SK-N-SH (cell line): ENCODE data around the gene ZFC3H1. TPM values are rescaled to one million over a fixed set of nuclear protein-coding genes. Genes with fewer than 3 reads are reported as not detected.

Source experiments
- CTCF ChIA-PET: fragments of 300-600, 350-600 bp; formaldehyde crosslinking; extraction: SDS; loops from one replicate; lab custom pipeline; 2021; lab: Yijun Ruan, JAX
- POLR2A ChIA-PET: fragments of 350-600 bp; sonication (Branson Sonifier 250); formaldehyde crosslinking; extraction: SDS; loops from one replicate; lab custom pipeline; 2020; ENCODE audit warnings: antibody characterized with exemption, inconsistent platforms; lab: Yijun Ruan, JAX
- DNase-seq: peaks from one replicate; pipeline ENCODE4 v3.0.0; 2012
- H2AFZ ChIP-seq: fragments of 200-600 bp; sonication (generic); 2 replicates; pipeline ENCODE4 v1.8.1; 2016; ENCODE audit warnings: antibody characterized with exemption, mild to moderate bottlenecking, low read depth
- H3F3A ChIP-seq: fragments of 200-600 bp; sonication (generic); replicated peaks from 2 replicates; pipeline ENCODE3; 2016; ENCODE audit warnings: antibody characterized with exemption, mild to moderate bottlenecking; ENCODE audit not compliant: insufficient read depth
- H3K27ac ChIP-seq, 2 experiments: fragments of 200-500 bp in 1 of 2; fragments of 200-600 bp in 1 of 2; sonication (Bioruptor generic) in 1 of 2; sonication (generic), shearing (Covaris generic) in 1 of 2; 2 replicates each; pipeline versions ENCODE4 v1.5.1 to v1.6.1; 2014 to 2016; ENCODE audit warnings: low read depth in 2 of 2, inconsistent platforms in 1 of 2, low read length in 1 of 2, mild to moderate bottlenecking in 1 of 2, mixed read lengths in 1 of 2
- H3K27me3 ChIP-seq: fragments of 200-600 bp; sonication (generic), shearing (Covaris generic); 2 replicates; pipeline ENCODE4 v1.6.1; 2016; ENCODE audit warnings: mixed run types; ENCODE audit not compliant: insufficient read depth
- H3K36me3 ChIP-seq, 2 experiments: fragments of 200-500 bp in 1 of 2; fragments of 200-600 bp in 1 of 2; sonication (Bioruptor generic) in 1 of 2; sonication (generic) in 1 of 2; replicated peaks in 1 of 2; 2 replicates each; pipeline versions ENCODE3 to v1.5.1; 2014 to 2016; ENCODE audit warnings: low read length in 1 of 2, mild to moderate bottlenecking in 1 of 2; ENCODE audit not compliant: insufficient read depth in 2 of 2, control insufficient read depth in 1 of 2
- H3K4me1 ChIP-seq, 2 experiments: fragments of 200-500 bp in 1 of 2; fragments of 200-600 bp in 1 of 2; sonication (Bioruptor generic) in 1 of 2; sonication (generic), shearing (Covaris generic) in 1 of 2; 2 replicates each; pipeline versions ENCODE4 v1.5.1 to v1.6.1; 2014 to 2016; ENCODE audit warnings: low read depth in 1 of 2, low read length in 1 of 2, mixed run types in 1 of 2; ENCODE audit not compliant: insufficient read depth in 2 of 2, control insufficient read depth in 1 of 2
- H3K4me2 ChIP-seq: fragments of 200-600 bp; sonication (generic), shearing (Covaris generic); 2 replicates; pipeline ENCODE4 v1.6.1; 2017; ENCODE audit warnings: mixed run types
- H3K4me3 ChIP-seq, 2 experiments: fragments of 200-500 bp in 1 of 2; fragments of 200-600 bp in 1 of 2; sonication (Bioruptor generic) in 1 of 2; sonication (generic), shearing (Covaris generic) in 1 of 2; 2 replicates each; pipeline versions ENCODE4 v1.5.1 to v1.8.1; 2014 to 2016; ENCODE audit warnings: low read depth in 2 of 2, inconsistent platforms in 1 of 2, low read length in 1 of 2, mild to moderate bottlenecking in 1 of 2, mixed read lengths in 1 of 2, moderate library complexity in 1 of 2
- H3K79me2 ChIP-seq: fragments of 200-600 bp; sonication (generic); 2 replicates; pipeline ENCODE4 v1.8.1; 2017; ENCODE audit warnings: mild to moderate bottlenecking; ENCODE audit not compliant: insufficient read depth
- H3K9ac ChIP-seq: fragments of 200-600 bp; sonication (generic); 2 replicates; pipeline ENCODE4 v1.6.1; 2017; ENCODE audit warnings: mixed run types
- H3K9me2 ChIP-seq: fragments of 200-600 bp; sonication (generic); 2 replicates; pipeline ENCODE4 v1.6.1; 2017; ENCODE audit warnings: mixed run types
- H3K9me3 ChIP-seq: fragments of 200-600 bp; sonication (generic); 2 replicates; pipeline ENCODE4 v1.6.1; 2017; ENCODE audit warnings: mixed run types, mild to moderate bottlenecking, moderate library complexity
- H4K20me1 ChIP-seq: fragments of 200-600 bp; sonication (generic); 2 replicates; pipeline ENCODE4 v1.6.1; 2017; ENCODE audit warnings: mild to moderate bottlenecking, mixed run types; ENCODE audit not compliant: insufficient read depth
- EP300 ChIP-seq, 2 experiments: IDR thresholded peaks; 2 replicates each; pipeline versions ENCODE4 v1.4.0 to v1.6.1; 2012; ENCODE audit warnings: borderline replicate concordance in 1 of 2, low read depth in 1 of 2, low read length in 1 of 2
- FOSL2 ChIP-seq: IDR thresholded peaks from 2 replicates; pipeline ENCODE4 v1.4.0; 2012; ENCODE audit warnings: low read depth, mild to moderate bottlenecking, moderate library complexity, borderline replicate concordance
- GATA2 ChIP-seq: sonication (generic); formaldehyde crosslinking; IDR thresholded peaks from 2 replicates; pipeline ENCODE4 v1.5.0; 2020; ENCODE audit warnings: mild to moderate bottlenecking, missing genetic modification reagents
- IRF3 ChIP-seq: fragments of 150-350 bp; IDR thresholded peaks from 2 replicates; pipeline ENCODE4 v1.6.1; 2016; ENCODE audit warnings: mild to moderate bottlenecking, low read depth, low read length
- MXI1 ChIP-seq: IDR thresholded peaks from 2 replicates; pipeline ENCODE4 v1.6.1; 2012; ENCODE audit warnings: mild to moderate bottlenecking, low read depth, low read length, improper control_type of control experiment
- NFIC ChIP-seq: IDR thresholded peaks from 2 replicates; pipeline ENCODE4 v1.4.0; 2012; ENCODE audit warnings: borderline replicate concordance
- POLR2AphosphoS5 ChIP-seq: IDR thresholded peaks from 2 replicates; pipeline ENCODE4 v1.6.1; 2012; ENCODE audit warnings: low read depth, low read length
- RAD21 ChIP-seq: IDR thresholded peaks from 2 replicates; pipeline ENCODE4 v1.6.1; 2012; ENCODE audit warnings: mild to moderate bottlenecking, low read length
- RCOR1 ChIP-seq: fragments of 150-350 bp; IDR thresholded peaks from 2 replicates; pipeline ENCODE4 v1.6.1; 2017; ENCODE audit warnings: antibody characterized with exemption, low read length
- SIN3A ChIP-seq: IDR thresholded peaks from 2 replicates; pipeline ENCODE4 v1.6.1; 2012; ENCODE audit warnings: low read depth, mild to moderate bottlenecking, low read length, moderate library complexity, borderline replicate concordance
- TAF1 ChIP-seq: IDR thresholded peaks from 2 replicates; pipeline ENCODE4 v1.6.1; 2012; ENCODE audit warnings: low read depth, mild to moderate bottlenecking, low read length, moderate library complexity, borderline replicate concordance
- TCF12 ChIP-seq: IDR thresholded peaks from 2 replicates; pipeline ENCODE4 v1.4.0; 2012
- TEAD4 ChIP-seq: IDR thresholded peaks from 2 replicates; pipeline ENCODE4 v1.4.0; 2012; ENCODE audit warnings: mild to moderate bottlenecking, borderline replicate concordance; ENCODE audit not compliant: insufficient read depth
- USF1 ChIP-seq: IDR thresholded peaks from 2 replicates; pipeline ENCODE4 v1.4.0; 2012; ENCODE audit warnings: low read depth, borderline replicate concordance
- YY1 ChIP-seq: IDR thresholded peaks from 2 replicates; pipeline ENCODE4 v1.4.0; 2012; ENCODE audit warnings: low read depth, mild to moderate bottlenecking
- WGBS: methylation state at CpG from one replicate; pipeline ENCODE4 v1.1.6; 2017; ENCODE audit warnings: low lambda C conversion rate; 5-methylcytosine and 5-hydroxymethylcytosine counted together
- polyA plus RNA-seq, 3 experiments: library from polyadenylated mRNA; depleted of rRNA; stranded (reverse); fragments of >200 nt; gene quantifications; 2 replicates each; pipeline ENCODE4 v1.2.3, GENCODE V29; 2012

Gene ZFC3H1
- polyA plus RNA-seq, 1 of the 3 experiments (the other 2 are of a cell fraction) = 19.1 TPM

- H3K4me3 ChIP-seq = peak overlapping the region; percentile 69 to 76
- ChIA-PET CTCF (interaction anchor here (1.0 to 3.7 kb wide), 10 partner anchors 8 to 293 kb away, joined by 3 to 18 read pairs (median 4); partner anchors contain the start of genes THAP2 and ZFC3H1), POLR2A (interaction anchor here (1.0 to 3.0 kb wide), 2 partner anchors 9 to 22 kb away, joined by 3 to 38 read pairs; partner anchors contain the start of genes THAP2 and ZFC3H1)
- H3F3A ChIP-seq = peaks cover 9% of the 10 kb centered on the region
- no peaks in the 10 kb centered on the region for H3K9me3 ChIP-seq
- no peak for TF ChIP-seq TAF1
- no peak for TF ChIP-seq RCOR1
- TF ChIP-seq TCF12 = no peak
- TF ChIP-seq IRF3 = no peak
- no peak for TF ChIP-seq SIN3A
- no peak for TF ChIP-seq EP300 (IDR thresholded peaks at IDR 0.05; ENCODE audit: borderline replicate concordance in 1 of 2, low read depth in 1 of 2, low read length in 1 of 2)
- H3K4me1 ChIP-seq = peaks cover 2 to 7% of the 10 kb centered on the region in 2 experiments; a peak in 3 of 4 replicates
- peaks cover 30% of the 10 kb centered on the region for H3K79me2 ChIP-seq
- DNase-seq = no peak
- peak overlapping the region; percentile 86 to 96 for H3K27ac ChIP-seq
- H3K36me3 ChIP-seq = no peaks in the 10 kb centered on the region
- WGBS = 16% methylated on average over 19 of the region's 19 CpGs
- H3K9ac ChIP-seq = peak overlapping the region; percentile 76
- no peaks in the 10 kb centered on the region for H3K27me3 ChIP-seq
- H3K9me2 ChIP-seq = no peaks in the 10 kb centered on the region
- H4K20me1 ChIP-seq = no peaks in the 10 kb centered on the region
- peak overlapping the region; percentile 99 for H2AFZ ChIP-seq
- peak overlapping the region; percentile 87 for H3K4me2 ChIP-seq
Measured at GRCh38 chr12:71685312-71685906, 21.8 kb upstream of the ZFC3H1 start.

- Histone ChIP-seq H2AFZ (no peak overlapping the region), H3K9ac (no peak overlapping the region), H3K4me3 (no peak overlapping the region), H3K27ac (no peak overlapping the region), H3K9me3 (no peaks in the 10 kb centered on the region), H3K4me2 (no peak overlapping the region), H3K79me2 (peaks cover 28% of the 10 kb centered on the region), H3K27me3 (no peaks in the 10 kb centered on the region), H4K20me1 (no peaks in the 10 kb centered on the region), H3F3A (peaks cover 9% of the 10 kb centered on the region), H3K36me3 (no peaks in the 10 kb centered on the region), H3K9me2 (no peaks in the 10 kb centered on the region), H3K4me1 (peaks cover 2 to 7% of the 10 kb centered on the region in 2 experiments; a peak in 3 of 4 replicates)
- no peak for TF ChIP-seq YY1
- TF ChIP-seq SIN3A = no peak
- no peak for TF ChIP-seq MXI1
- no peak for DNase-seq
- ChIA-PET CTCF (interaction anchor here (0.7 to 3.7 kb wide), 4 partner anchors 21 to 77 kb away, joined by 3 to 18 read pairs (median 7); partner anchors contain the start of genes THAP2 and ZFC3H1), POLR2A (interaction anchor here (3.0 kb wide), 1 partner anchor 21 kb away, joined by 38 read pairs; the partner anchor contains the start of genes THAP2 and ZFC3H1)
- WGBS = 82% methylated on average over 5 of the region's 5 CpGs
Measured at GRCh38 chr12:71684081-71684480, 20.4 kb upstream of the ZFC3H1 start.

GRCh38 chr12:71683633-71684032 is 20.0 kb upstream of the ZFC3H1 start:
- CTCF ChIA-PET = interaction anchor here (0.8 kb wide), 1 partner anchor 63 kb away, joined by 3 read pairs; no protein-coding TSS in a partner anchor
- TF ChIP-seq RAD21 = no peak
- no peak for TF ChIP-seq TEAD4
- TF ChIP-seq GATA2 (CRISPR knock-in tag) = no peak
- no peak for TF ChIP-seq FOSL2
- no peak for TF ChIP-seq TAF1
- TF ChIP-seq USF1 = no peak
- no peak for TF ChIP-seq SIN3A
- no peak for TF ChIP-seq POLR2AphosphoS5
- TF ChIP-seq NFIC = no peak
- TF ChIP-seq MXI1 = no peak
- TF ChIP-seq EP300 (IDR thresholded peaks at IDR 0.05; ENCODE audit: borderline replicate concordance in 1 of 2, low read depth in 1 of 2, low read length in 1 of 2) = no peak
- TF ChIP-seq IRF3 = no peak

More at GRCh38 chr12:71683633-71684032, 20.0 kb upstream of the ZFC3H1 start:
- Histone ChIP-seq H2AFZ (no peak overlapping the region), H3K4me2 (no peak overlapping the region), H3K9me2 (no peaks in the 10 kb centered on the region), H3K9me3 (no peaks in the 10 kb centered on the region), H3K9ac (no peak overlapping the region), H3K79me2 (peaks cover 23% of the 10 kb centered on the region), H3K27ac (no peak overlapping the region), H3K36me3 (no peaks in the 10 kb centered on the region), H3F3A (peaks cover 9% of the 10 kb centered on the region), H4K20me1 (no peaks in the 10 kb centered on the region), H3K4me1 (peaks cover 2 to 4% of the 10 kb centered on the region in 2 experiments; a peak in 3 of 4 replicates), H3K4me3 (no peak overlapping the region), H3K27me3 (no peaks in the 10 kb centered on the region)
- DNase-seq = no peak
- WGBS = 87% methylated on average over 5 of the region's 5 CpGs
- POLR2A ChIA-PET = no interaction called here
